Stimulated activated CD8-positive, alpha-beta memory T cell treated with anti-CD3 and anti-CD28 coated beads, Interleukin-2, amount 100 ng/mL, for 48 hours (primary cell): ENCODE measurements around the gene PNMA8C.
"Not testable (repeated sequence)": the region's sequence is repeated elsewhere in the genome, so short reads cannot be mapped to it uniquely, and the experiment has no call there.

ENCODE experiments used
- DNase-seq, 2 donors: peaks; one replicate each; pipeline ENCODE4 v3.0.0-alpha.2; 2020; ENCODE audit warnings: low read depth in 2 of 2

The PNMA8C gene

GRCh38 chr19:46411088-46411924, 17.4 kb downstream of the PNMA8C start:
- no peak for DNase-seq

GRCh38 chr19:46410205-46411087, 18.3 kb downstream of the PNMA8C start:
- DNase-seq: no peak

- no peak for DNase-seq
Observed at GRCh38 chr19:46409191-46409590, 19.5 kb downstream of the PNMA8C start.

DNA sequence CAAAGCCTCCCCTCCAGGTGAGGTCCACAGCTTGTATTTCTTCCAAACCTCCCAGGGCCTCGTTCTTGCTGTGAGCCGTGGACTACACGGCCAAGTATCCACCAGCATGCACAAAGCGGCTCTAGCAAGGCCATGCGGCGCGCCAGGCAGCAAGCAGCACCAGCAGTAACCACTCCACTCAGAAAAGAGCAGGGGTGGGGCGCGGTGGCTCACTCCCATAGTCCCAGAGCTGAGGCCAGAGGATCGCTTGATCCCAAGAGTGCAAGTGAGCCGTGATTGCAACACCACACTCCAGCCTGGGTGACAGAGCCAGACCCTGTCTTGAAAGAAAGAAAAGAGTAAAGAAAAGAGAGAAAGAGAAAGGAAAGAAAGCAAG, 20.1 kb downstream of the PNMA8C start:
- DNase-seq: no peak

DNA sequence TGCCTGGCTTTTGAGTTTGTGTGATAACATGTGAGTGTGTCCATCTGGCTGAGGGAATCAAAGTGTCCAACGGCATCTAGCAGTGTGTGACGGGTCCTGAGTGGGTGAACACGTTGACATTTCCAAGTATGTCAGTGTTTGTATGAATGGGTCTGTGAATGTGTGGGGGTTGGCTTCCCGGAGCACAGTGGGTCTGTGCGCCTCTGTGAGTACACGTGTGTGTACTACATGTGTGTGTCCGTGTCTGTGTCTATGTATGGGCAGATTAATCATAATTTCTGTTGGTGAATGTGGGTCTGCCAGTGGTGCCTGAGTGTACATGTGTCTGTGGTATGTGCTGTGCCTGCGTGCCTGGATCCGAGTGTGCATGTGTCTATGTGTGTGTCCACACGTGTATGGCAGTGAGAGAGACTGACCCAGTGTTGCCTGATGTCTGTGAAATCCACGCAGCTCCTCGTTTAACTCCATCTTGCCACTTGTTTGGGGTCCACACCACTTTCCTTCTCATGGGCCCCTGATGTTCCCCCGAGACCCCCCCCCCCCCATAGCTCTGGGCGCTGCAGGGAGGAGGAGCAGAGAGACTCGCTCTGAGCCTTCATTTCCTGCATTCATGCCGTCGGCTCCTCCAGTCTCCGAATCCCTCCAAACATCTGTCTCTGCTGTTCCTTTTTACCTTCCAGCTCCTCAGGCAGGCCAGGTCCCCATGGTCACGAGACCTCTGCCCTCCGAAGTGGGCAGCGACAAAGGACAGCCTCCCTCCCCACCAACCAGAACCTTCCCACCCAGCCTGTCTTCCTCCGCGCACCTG, 20.7 kb downstream of the PNMA8C start:
- no peak for DNase-seq

GRCh38 chr19:46406976-46407375, 21.8 kb downstream of the PNMA8C start:
- no peak for DNase-seq

- DNase-seq: no peak
Observed at GRCh38 chr19:46404753-46405468, 23.8 kb downstream of the PNMA8C start.

DNA sequence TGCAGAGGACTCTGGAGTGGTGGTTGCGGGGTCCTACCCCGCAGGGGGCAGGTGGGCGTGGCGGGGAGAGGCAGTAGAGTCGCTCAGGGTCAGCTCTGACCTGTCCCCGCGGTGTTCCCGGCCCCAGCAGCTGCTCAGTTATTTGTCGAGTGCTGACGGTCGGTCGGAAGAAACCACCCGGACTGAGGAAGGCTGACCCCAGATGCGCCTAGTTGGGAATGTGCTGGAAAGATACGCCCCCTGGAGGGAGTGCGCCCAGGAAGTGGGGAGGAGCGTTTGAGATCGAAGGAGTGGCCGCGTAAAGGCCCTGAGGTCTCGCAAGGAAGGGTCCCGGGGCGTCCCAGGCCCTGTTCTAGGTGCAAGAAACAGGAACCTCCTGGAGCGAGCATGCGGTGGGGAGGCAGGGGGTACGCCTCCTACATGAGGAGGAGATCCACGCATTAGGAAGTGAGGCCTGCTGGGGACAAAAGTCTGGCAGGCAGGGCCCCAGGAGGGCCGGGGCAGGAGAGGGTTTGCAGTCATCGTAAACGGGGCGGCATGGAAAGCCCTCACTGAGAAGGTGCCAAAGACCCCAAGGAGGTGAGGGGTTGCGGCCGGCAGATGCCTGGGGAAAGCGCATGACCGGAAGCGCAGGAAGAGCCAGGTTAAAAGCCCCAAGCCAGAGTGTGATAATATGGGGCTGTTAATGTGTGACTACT, 24.5 kb downstream of the PNMA8C start:
- no peak for DNase-seq

GRCh38 chr19:46402725-46403124, 26.0 kb downstream of the PNMA8C start:
- DNase-seq: no peak

GRCh38 chr19:46397801-46398479, 30.8 kb downstream of the PNMA8C start:
- not testable (repeated sequence) for DNase-seq

GRCh38 chr19:46394402-46394797, 34.3 kb downstream of the PNMA8C start:
- no peak for DNase-seq

DNA sequence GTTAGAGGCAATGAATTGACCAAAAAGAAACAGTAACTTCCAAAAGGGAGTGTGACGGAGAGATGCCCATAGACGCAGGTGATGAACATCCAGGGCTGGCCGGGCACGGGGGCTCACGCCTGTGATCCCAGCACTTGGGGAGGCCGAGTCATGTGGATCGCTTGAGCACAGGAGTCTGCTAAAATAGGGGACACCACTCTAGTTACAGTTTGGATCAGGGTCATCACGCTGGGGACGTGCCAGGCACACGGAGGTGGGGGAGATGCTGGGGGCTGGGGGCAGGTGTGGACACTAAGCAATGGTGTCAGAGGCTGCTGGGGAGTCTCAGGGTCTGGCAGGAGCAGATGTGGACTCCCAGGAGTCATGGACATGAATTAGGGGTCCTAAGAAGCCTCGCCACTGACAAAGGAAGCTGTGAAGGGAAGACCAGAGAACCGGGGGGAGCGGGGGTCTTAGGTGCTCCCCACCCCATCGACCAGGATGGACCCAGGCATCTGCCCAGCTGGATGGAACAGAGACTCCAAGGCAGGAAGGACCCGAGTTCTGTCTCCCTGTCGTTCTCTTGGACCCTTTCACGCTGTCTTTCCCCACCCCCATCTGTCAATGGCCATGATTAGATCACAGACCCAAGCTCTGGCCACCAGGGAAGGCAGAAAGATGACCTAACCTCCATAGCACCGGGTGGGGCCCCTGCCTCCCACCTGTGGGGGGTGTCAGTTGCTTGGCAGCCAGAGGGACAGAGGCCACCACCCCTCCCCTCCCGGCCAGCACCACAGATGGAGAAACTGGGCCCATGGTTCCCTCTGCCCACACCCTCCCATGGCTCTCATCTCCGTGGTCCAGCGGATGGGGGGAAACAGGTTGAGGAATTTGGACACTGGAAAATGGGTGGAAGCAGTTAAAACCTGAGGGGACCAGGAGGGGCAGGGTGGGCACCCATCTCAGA, 35.0 kb downstream of the PNMA8C start:
- no peak for DNase-seq

DNA sequence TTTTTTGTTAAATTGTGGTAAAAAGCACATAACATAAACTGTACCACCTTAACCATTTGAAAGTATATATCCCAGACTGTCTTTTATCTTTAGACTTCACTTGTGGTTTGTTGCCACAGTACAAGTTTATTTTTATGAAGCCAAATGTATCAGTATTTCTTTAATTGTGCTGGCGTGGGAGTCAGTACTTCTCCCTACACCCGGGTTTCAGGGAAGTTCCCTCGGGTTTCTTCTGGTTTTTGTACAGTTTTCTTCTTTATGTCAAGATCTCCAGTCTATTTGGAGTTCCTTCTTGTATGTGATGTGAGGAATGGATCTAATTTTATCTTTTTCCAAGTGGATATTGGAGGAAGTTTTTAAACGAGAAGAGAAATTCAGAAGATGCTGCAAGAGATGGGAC, 35.9 kb downstream of the PNMA8C start:
- no peak for DNase-seq

DNA sequence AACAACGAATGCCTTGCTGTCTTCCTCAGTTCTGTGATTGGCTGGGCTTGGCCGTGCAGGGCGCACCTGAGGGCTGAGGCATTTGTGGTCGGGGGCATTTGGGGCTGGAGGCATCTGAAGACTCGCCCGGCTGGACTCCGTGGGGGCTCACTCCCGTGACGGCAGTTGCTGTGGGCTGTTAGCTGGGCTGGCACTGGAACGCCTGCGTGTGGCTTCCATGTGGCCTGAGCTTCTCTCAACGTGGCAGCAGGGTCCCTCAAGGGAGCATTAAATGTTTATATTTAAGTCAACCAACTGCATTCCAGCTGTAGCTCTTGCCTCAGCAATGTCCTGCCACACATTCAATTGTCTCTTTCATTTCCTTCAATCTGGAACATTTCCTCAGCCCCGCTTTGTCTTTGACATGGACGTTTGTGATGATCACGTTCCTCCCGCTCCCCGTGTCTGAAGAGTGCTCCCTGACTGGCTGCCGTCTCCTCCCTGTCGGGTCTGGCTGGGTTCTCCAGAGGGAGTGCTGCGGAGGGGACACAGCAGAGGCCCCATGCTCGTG, 36.4 kb downstream of the PNMA8C start:
- DNase-seq: no peak

DNA sequence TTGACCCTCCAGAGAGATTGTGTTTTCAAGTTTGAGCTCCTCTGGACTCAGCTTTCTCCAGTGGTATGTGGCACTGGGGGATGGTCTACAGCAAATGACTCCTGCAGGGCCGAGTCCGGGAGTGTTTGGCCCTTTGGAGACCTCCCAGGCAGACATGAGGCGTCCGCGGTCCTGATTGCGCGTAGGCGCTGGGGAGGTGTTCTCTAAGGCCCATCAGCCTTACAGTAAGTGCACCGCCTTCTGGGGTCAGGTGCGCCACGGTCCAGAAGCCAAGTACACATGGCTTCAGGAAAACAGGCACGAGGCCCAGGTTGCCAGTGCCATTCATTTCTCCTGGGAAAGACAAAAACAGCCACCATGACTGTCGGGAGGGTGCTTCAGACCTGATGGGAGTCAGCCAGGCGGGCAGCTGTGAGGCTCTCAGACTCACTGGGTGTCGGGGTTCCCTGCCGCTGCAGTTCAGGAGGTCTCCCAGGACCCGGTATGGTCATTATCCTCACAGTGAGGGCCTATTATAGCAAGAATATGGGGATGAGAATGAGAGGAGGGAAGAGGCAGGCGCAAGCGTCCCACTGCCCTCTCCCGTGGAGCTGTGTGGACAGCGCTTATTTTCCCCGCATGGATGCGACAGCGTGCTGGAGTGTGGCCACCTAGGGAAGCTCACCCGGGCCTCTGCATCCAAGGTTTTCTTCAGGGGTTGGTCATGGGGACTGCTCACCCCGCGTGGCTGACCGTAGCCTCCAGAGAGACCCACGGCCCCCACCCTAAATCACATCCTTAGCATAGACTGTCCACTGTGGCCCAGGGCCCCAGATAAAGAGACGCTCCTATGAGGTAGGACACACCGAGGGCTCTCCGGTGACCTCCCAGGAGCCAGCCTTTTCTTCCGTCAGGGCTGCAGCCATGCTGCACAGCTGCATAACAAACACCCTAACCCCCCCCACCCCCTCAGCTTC, 37.2 kb downstream of the PNMA8C start:
- no peak for DNase-seq

DNA sequence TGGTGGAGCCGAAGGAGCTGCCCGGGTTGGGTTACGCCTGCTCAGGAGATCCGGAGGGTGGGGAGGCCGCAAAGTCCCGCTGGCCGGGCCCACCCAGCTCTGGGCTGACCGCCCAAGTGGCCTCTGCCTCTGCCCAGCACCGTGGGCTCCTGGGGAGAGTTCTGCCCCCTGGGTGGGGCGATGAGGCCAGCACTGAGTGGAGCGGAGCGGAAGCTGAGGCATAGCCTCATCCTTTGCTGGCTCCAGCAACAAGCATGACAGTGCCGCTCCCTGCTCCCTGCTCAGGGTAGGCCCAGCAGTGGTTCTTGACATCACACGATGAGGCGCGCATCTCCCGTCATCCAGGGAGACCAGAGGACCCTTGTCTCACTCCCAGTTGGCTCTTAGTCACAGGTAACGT, 37.9 kb downstream of the PNMA8C start:
- DNase-seq: no peak

GRCh38 chr19:46390121-46390858, 38.4 kb downstream of the PNMA8C start:
- no peak for DNase-seq
